Activated T-cell treated with anti-CD3 and anti-CD28 coated beads, Interleukin-2, amount 50 U/mL, for 48 hours (primary cell): Measurements from ENCODE around the gene RAB6C.
"Not testable (repeated sequence)": the region's sequence is repeated elsewhere in the genome, so short reads cannot be mapped to it uniquely, and the experiment has no call there.

ENCODE experiments used
- DNase-seq, 2 experiments: peaks; one replicate each; pipeline ENCODE4 v3.0.0-alpha.2; 2020

Gene RAB6C

GRCh38 chr2:129996657-129997237 is 17.3 kb downstream of the RAB6C start:
- not testable (repeated sequence) for DNase-seq

DNA sequence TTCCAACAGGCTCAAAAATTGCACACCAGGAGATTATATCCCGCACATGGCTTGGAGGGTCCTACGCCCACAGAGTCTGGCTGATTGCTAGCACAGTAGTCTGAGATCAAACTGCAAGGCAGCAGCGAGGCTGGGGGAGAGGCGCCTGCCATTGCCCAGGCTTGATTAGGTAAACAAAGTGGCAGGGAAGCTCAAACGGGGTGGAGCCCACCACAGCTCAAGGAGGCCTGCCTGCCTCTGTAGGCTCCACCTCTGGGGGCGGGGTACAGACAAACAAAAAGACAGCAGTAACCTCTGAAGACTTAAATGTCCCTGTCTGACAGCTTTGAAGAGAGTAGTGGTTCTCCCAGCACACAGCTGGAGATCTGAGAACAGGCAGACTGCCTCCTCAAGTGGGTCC is 19.3 kb downstream of the RAB6C start:
- DNase-seq: not testable (repeated sequence)

GRCh38 chr2:130005862-130006261 is 26.4 kb downstream of the RAB6C start:
- peak; percentile 14 to 17 for DNase-seq

GRCh38 chr2:130016701-130017100 is 37.2 kb downstream of the RAB6C start:
- not testable (repeated sequence) for DNase-seq

DNA sequence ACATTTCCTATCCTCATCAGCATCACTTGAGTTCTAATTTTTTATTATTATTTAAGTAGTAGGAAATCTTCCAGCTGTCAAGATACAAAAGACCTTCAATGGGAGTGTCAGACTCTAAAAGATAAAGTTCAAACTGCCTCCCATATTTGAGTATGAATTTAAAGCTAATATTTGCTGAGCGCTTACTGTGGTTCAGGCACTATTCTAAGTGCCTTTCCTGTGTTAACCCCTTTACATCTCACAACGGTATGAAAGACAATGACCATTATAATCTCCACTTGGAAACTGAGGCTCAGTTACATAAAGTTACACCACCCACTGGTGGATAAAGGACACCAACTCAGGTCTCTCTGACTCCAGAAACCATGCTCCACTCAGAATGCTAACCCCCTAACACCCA is 39.9 kb downstream of the RAB6C start:
- no peak for DNase-seq

GRCh38 chr2:130020069-130020468 is 40.6 kb downstream of the RAB6C start:
- not testable (repeated sequence) for DNase-seq

DNA sequence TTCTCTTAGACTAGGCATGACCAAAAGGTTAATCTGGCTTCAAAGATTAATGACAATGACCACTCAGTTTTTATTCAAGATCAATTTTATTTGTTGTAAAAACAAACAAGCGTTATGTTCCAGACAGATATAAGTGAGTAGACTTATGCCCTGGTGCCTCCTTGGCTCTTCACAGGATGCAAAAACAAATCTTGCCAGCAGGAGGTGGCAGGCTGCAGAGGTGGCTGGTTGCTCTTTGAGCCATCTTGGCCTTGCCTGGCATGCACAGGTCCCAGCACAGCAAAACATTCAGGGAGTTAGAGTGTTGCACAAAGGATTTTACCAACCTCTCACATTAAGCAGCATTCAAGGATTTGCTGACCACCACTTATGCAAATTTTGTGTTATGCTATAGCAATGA is 46.5 kb downstream of the RAB6C start:
- peak; percentile 21 to 23 for DNase-seq
